Retina (tissue), 1 donor: ENCODE data around the gene ITFG2.

Experiments used
- DNase-seq: peaks from one replicate; pipeline ENCODE4 v3.0.0-alpha.2; 2016

Gene ITFG2

GRCh38 chr12:2795291-2796186, 16.9 kb upstream of the ITFG2 start:
- peak; percentile 83 for DNase-seq

GRCh38 chr12:2796187-2796666, 16.2 kb upstream of the ITFG2 start:
- DNase-seq, result no peak

GRCh38 chr12:2797721-2798418, 14.6 kb upstream of the ITFG2 start:
- DNase-seq, result no peak

GRCh38 chr12:2800046-2800570, 12.4 kb upstream of the ITFG2 start:
- no peak for DNase-seq

- DNase-seq, result no peak
Observed at GRCh38 chr12:2801044-2801783, 11.3 kb upstream of the ITFG2 start.

GRCh38 chr12:2803635-2804392, 8.7 kb upstream of the ITFG2 start:
- DNase-seq, result no peak

GRCh38 chr12:2804393-2805142, 7.9 kb upstream of the ITFG2 start:
- no peak for DNase-seq

- no peak for DNase-seq
Observed at GRCh38 chr12:2805143-2805520, 7.3 kb upstream of the ITFG2 start.

- no peak for DNase-seq
Observed at GRCh38 chr12:2806700-2807099, 5.8 kb upstream of the ITFG2 start.

- DNase-seq, result peak; percentile 31
Observed at GRCh38 chr12:2811801-2812200, 667 bp upstream of the ITFG2 start.

GRCh38 chr12:2813214-2814185, 1.0 kb downstream of the ITFG2 start:
- DNase-seq, result peak; percentile 48

GRCh38 chr12:2819810-2820209, 7.3 kb downstream of the ITFG2 start:
- DNase-seq, result no peak

- no peak for DNase-seq
Observed at GRCh38 chr12:2820432-2820831, 8.0 kb downstream of the ITFG2 start.

- DNase-seq, result no peak
Observed at GRCh38 chr12:2823483-2823882, 11.0 kb downstream of the ITFG2 start.

- no peak for DNase-seq
Observed at GRCh38 chr12:2824541-2824940, 12.1 kb downstream of the ITFG2 start.

- no peak for DNase-seq
Observed at GRCh38 chr12:2825132-2825531, 12.7 kb downstream of the ITFG2 start.

- no peak for DNase-seq
Observed at GRCh38 chr12:2826036-2826435, 13.6 kb downstream of the ITFG2 start.

GRCh38 chr12:2826721-2827515, 14.4 kb downstream of the ITFG2 start:
- no peak for DNase-seq

- DNase-seq, result no peak
Observed at GRCh38 chr12:2829275-2829674, 16.8 kb downstream of the ITFG2 start.
